HEK293 (cell line): ENCODE measurements around the gene CSMD2.

ENCODE experiments used
- CTCF ChIP-seq: fragments of 450-650 bp; formaldehyde crosslinking; IDR thresholded peaks from 2 replicates; pipeline ENCODE4 v1.5.1; 2016; ENCODE audit warnings: missing biosample characterization, missing genetic modification characterization
- YY1 ChIP-seq: fragments of 450-650 bp; formaldehyde crosslinking; IDR thresholded peaks from 2 replicates; pipeline ENCODE4 v1.5.1; 2018; ENCODE audit warnings: missing biosample characterization, missing genetic modification characterization
- ZBTB10 ChIP-seq: fragments of 450-650 bp; formaldehyde crosslinking; IDR thresholded peaks from 2 replicates; pipeline ENCODE4 v1.5.1; 2016; ENCODE audit warnings: missing biosample characterization, missing genetic modification characterization
- ZBTB21 ChIP-seq: fragments of 450-650 bp; formaldehyde crosslinking; IDR thresholded peaks from 2 replicates; pipeline ENCODE4 v1.5.1; 2017; ENCODE audit warnings: missing biosample characterization, missing genetic modification characterization
- ZNF211 ChIP-seq: fragments of 450-650 bp; formaldehyde crosslinking; IDR thresholded peaks from 2 replicates; pipeline ENCODE4 v1.5.1; 2016; ENCODE audit warnings: low read depth, missing biosample characterization, missing genetic modification characterization
- ZNF302 ChIP-seq: fragments of 450-650 bp; formaldehyde crosslinking; IDR thresholded peaks from 2 replicates; pipeline ENCODE4 v1.5.1; 2016; ENCODE audit warnings: missing biosample characterization, missing genetic modification characterization, low read depth
- ZNF394 ChIP-seq: fragments of 450-650 bp; formaldehyde crosslinking; IDR thresholded peaks from 2 replicates; pipeline ENCODE4 v1.5.1; 2016; ENCODE audit warnings: missing biosample characterization, missing genetic modification characterization, mild to moderate bottlenecking, moderate library complexity, borderline replicate concordance
- ZNF416 ChIP-seq: fragments of 450-650 bp; formaldehyde crosslinking; IDR thresholded peaks from 2 replicates; pipeline ENCODE4 v1.5.1; 2016; ENCODE audit warnings: missing biosample characterization, missing genetic modification characterization
- ZNF529 ChIP-seq: fragments of 450-650 bp; formaldehyde crosslinking; IDR thresholded peaks from 2 replicates; pipeline ENCODE4 v1.5.1; 2017; ENCODE audit warnings: missing genetic modification characterization, missing biosample characterization; ENCODE audit not compliant: insufficient replicate concordance
- ZNF660 ChIP-seq: fragments of 450-650 bp; IDR thresholded peaks from 2 replicates; pipeline ENCODE4 v1.5.1; 2018; ENCODE audit warnings: missing biosample characterization, mild to moderate bottlenecking, missing genetic modification characterization
- ZNF830 ChIP-seq: fragments of 450-650 bp; IDR thresholded peaks from 2 replicates; pipeline ENCODE4 v1.5.0; 2018; ENCODE audit warnings: missing biosample characterization, missing genetic modification characterization, low read depth, mild to moderate bottlenecking, moderate library complexity
- ZNF843 ChIP-seq: fragments of 450-650 bp; formaldehyde crosslinking; IDR thresholded peaks from 2 replicates; pipeline ENCODE4 v1.5.1; 2016; ENCODE audit warnings: missing biosample characterization, missing genetic modification characterization

GRCh38 chr1:34066166-34066565, 98.9 kb downstream of the CSMD2 start:
- TF ChIP-seq ZNF302 (tag by site-specific recombination) (no peak), CTCF (tag by site-specific recombination) (no peak), ZNF394 (tag by site-specific recombination) (no peak), ZNF529 (no peak), ZNF416 (no peak), ZNF660 (no peak), ZNF211 (tag by site-specific recombination) (no peak), YY1 (tag by site-specific recombination) (no peak), ZBTB10 (tag by site-specific recombination) (no peak), ZNF843 (tag by site-specific recombination) (no peak), ZBTB21 (tag by site-specific recombination) (no peak), ZNF830 (tag by site-specific recombination) (no peak)
